Measurements from ENCODE around the gene PMF1.

Gene PMF1

GRCh38 chr1:156276532-156276931 lies 63.7 kb downstream of the PMF1 start:
- peak; percentile 77 to 82 for DNase-seq

DNA sequence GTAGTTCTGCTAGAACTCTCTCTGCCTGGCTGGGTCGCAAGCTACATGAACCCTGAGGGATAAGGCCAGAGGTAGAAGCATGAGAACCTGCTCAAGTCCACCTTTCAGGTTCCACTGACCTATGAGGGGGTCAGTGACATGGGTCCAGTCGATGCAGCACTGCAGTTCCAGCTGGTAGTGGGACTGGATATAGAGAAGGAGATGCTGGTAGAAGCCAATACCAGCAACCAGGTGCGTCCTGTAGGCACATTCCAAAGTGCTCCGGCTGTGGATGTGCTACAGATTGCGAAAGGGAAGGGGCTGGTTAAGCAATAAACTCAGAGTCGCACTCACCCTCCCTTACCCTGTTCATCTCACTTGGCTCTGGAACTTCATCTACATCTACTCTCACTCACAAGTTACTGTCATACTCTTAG lies 64.2 kb downstream of the PMF1 start:
- peak; percentile 34 to 38 for DNase-seq

GRCh38 chr1:156279837-156280236 lies 67.0 kb downstream of the PMF1 start:
- DNase-seq, result no peak

- DNase-seq, result peak; percentile 6 to 31
Measured at GRCh38 chr1:156281281-156281680, 68.5 kb downstream of the PMF1 start.

GRCh38 chr1:156281693-156282478 lies 69.1 kb downstream of the PMF1 start:
- peak; percentile 28 to 29 for DNase-seq

GRCh38 chr1:156282479-156283222 lies 69.8 kb downstream of the PMF1 start, which contains the start of gene SMG5:
Gene SMG5, minus strand, starts transcription at chr1:156282825. Its CDS starts 145 bp downstream, at chr1:156282680.
- peak; percentile 97 to 98 for DNase-seq

GRCh38 chr1:156283521-156283920 lies 70.7 kb downstream of the PMF1 start:
- DNase-seq, result no peak

DNA sequence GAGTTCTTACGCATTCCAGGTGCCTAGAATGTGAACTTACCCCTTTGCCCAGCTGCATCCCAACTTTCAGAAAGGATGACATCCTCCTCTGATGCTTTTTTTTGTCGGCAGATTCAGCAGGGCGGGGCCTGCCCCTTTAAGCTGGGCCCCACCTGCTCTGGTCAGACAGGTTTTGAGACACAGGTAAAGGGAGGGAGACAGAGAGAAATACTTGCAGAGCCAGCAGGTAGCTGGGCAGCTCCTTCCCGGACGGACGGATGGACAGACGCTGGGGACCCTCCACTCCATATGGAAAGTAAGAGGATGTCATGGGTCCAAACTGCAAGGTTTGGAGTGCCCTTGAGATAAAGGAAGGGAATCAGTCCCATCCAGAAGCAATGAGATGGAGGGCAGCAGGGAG lies 71.3 kb downstream of the PMF1 start, which contains the start of gene TMEM79:
TSS of gene TMEM79 (plus strand) at position 214 of the 400 bp plus-strand sequence. CDS start 902 bp downstream, outside the sequence.
- DNase-seq, result no peak

DNA sequence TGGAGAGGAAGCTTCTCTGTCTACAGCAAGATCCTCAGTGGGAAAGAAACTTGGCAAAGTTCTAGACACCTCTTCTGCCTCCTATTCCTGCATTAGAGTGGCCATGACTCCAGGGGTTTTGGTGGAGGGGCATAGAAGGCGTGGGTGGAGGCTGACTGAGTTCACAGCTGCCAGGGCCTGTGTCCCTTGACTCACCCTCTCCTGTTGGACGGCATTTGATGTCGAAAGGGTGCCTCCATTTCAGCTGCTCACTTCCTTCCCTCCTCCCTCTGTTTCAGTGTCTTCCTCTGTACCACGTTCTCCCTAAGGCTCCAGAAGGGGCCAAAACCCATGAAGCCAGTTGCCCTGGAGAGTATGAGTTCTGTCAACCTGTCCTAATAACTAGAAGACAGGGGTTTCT lies 72.0 kb downstream of the PMF1 start:
- peak; percentile 28 to 47 for DNase-seq

DNA sequence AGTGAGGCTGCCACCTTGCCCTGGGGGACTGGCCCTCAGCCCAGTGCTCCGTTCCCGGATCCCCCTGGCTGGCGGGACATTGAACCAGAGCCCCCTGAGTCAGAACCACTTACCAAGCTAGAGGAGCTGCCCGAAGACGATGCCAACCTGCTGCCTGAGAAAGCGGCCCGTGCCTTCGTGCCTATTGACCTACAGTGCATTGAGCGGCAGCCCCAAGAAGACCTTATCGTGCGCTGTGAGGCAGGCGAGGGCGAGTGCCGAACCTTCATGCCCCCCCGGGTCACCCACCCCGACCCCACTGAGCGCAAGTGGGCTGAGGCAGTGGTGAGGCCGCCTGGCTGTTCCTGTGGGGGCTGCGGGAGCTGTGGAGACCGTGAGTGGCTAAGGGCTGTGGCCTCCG lies 72.6 kb downstream of the PMF1 start:
- no peak for DNase-seq

DNA sequence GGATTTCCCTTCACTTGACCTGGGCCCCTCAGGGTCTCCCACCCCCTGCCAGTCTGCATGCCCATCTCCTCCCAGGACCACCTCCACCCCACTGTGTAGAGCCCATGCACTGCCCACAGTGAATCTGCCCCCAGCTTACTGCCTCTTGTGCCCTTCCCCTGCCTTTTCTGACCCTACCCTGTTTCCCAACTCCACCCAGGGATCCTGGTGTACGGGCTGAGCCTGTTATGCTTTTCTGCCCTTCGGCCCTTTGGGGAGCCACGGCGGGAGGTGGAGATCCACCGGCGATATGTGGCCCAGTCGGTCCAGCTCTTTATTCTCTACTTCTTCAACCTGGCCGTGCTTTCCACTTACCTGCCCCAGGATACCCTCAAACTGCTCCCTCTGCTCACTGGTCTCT lies 73.3 kb downstream of the PMF1 start:
- DNase-seq, result no peak
